Endodermal cell (in vitro differentiated cells): Measurements from ENCODE around the gene SCAF8. TPM values are rescaled to one million over a fixed set of nuclear protein-coding genes. Genes with fewer than 3 reads are reported as not detected.

ENCODE experiments used
- DNase-seq: peaks from one replicate; pipeline ENCODE4 v3.0.0-alpha.2; 2017
- H3K27ac ChIP-seq: 2 replicates; pipeline ENCODE4 v1.5.1; 2013; ENCODE audit warnings: mild to moderate bottlenecking, low read depth, low read length, moderate library complexity
- H3K27me3 ChIP-seq: 2 replicates; pipeline ENCODE4 v1.6.1; 2013; ENCODE audit warnings: mild to moderate bottlenecking, low read length, moderate library complexity; ENCODE audit not compliant: insufficient read depth, control insufficient read depth, poor library complexity, severe bottlenecking
- H3K36me3 ChIP-seq: 2 replicates; pipeline ENCODE4 v1.7.0; 2013; ENCODE audit warnings: mild to moderate bottlenecking, low read length, moderate library complexity; ENCODE audit not compliant: control insufficient read depth, insufficient read depth
- H3K4me1 ChIP-seq: one replicate; pipeline ENCODE4 v1.7.0; 2013; ENCODE audit warnings: low read length; ENCODE audit not compliant: control insufficient read depth, insufficient read depth
- H3K4me3 ChIP-seq: 2 replicates; pipeline ENCODE4 v1.5.1; 2013; ENCODE audit warnings: mild to moderate bottlenecking, low read length, moderate library complexity
- H3K9ac ChIP-seq: 2 replicates; pipeline ENCODE4 v1.6.1; 2013; ENCODE audit warnings: mild to moderate bottlenecking, low read length, moderate library complexity; ENCODE audit not compliant: poor library complexity, severe bottlenecking; ENCODE audit errors: extremely low read depth
- H3K9me3 ChIP-seq: 2 replicates; pipeline ENCODE4 v1.6.1; 2013; ENCODE audit warnings: mild to moderate bottlenecking, low read length, moderate library complexity; ENCODE audit not compliant: control insufficient read depth
- H3K27ac Mint-ChIP-seq: 2 replicates; pipeline ENCODE4 v1.8.0; 2020; ENCODE audit warnings: mixed read lengths
- H3K27me3 Mint-ChIP-seq: 2 replicates; pipeline ENCODE4 v1.8.0; 2021; ENCODE audit warnings: mild to moderate bottlenecking, mixed read lengths; ENCODE audit not compliant: insufficient read depth
- H3K36me3 Mint-ChIP-seq: 2 replicates; pipeline ENCODE4 v1.8.0; 2020; ENCODE audit warnings: low read depth, mixed read lengths
- H3K4me1 Mint-ChIP-seq: 2 replicates; pipeline ENCODE4 v1.8.0; 2020; ENCODE audit warnings: mixed read lengths
- H3K4me3 Mint-ChIP-seq: 2 replicates; pipeline ENCODE4 v1.8.0; 2020; ENCODE audit warnings: mild to moderate bottlenecking, moderate library complexity, mixed read lengths
- H3K9me3 Mint-ChIP-seq: 2 replicates; pipeline ENCODE4 v1.8.0; 2020; ENCODE audit warnings: mild to moderate bottlenecking, mixed read lengths
- WGBS, 2 experiments: methylation state at CpG; one replicate each; pipeline versions ENCODE4 v1.1.5 to v1.1.7; 2013; ENCODE audit warnings: missing lambda C conversion rate in 2 of 2, mixed read lengths in 1 of 2; ENCODE audit not compliant: insufficient coverage in 1 of 2, insufficient read length in 1 of 2; 5-methylcytosine and 5-hydroxymethylcytosine counted together
- total RNA-seq, 2 donors: library from RNA; stranded (reverse); fragmentation: NEBNext Ultra II Directional in 1 of 2; extraction: Animal tissue kit (Norgen Biotek cat#: 25700) in 1 of 2; gene quantifications; 2 replicates in 1 of 2; 3 replicates in 1 of 2; pipeline ENCODE4 v1.2.1, GENCODE V29; 2021
- TF ChIP-seq, protein P1 (sequence below): fragments of 200-600 bp; sonication (generic); conservative IDR thresholded peaks from 2 replicates; pipeline ENCODE4 v1.5.0; 2021; ENCODE audit warnings: antibody characterized with exemption, mild to moderate bottlenecking

SCAF8 gene
- total RNA-seq, 2 donors from 2014 or later = 49.7 to 56.2 TPM

- Histone ChIP-seq H3K4me3 (no peak overlapping the region), H3K36me3 (peaks cover 91% of the 10 kb centered on the region), H3K27me3 (no peaks in the 10 kb centered on the region), H3K4me1 (no peaks in the 10 kb centered on the region), H3K9me3 (no peaks in the 10 kb centered on the region), H3K27ac (no peak overlapping the region), H3K9ac (no peak overlapping the region)
- Mint-ChIP-seq H3K4me3 (no peak overlapping the region), H3K36me3 (peaks cover 68% of the 10 kb centered on the region), H3K27me3 (no peaks in the 10 kb centered on the region), H3K27ac (no peak overlapping the region), H3K9me3 (no peaks in the 10 kb centered on the region), H3K4me1 (no peaks in the 10 kb centered on the region)
- TF ChIP-seq, protein P1, sequence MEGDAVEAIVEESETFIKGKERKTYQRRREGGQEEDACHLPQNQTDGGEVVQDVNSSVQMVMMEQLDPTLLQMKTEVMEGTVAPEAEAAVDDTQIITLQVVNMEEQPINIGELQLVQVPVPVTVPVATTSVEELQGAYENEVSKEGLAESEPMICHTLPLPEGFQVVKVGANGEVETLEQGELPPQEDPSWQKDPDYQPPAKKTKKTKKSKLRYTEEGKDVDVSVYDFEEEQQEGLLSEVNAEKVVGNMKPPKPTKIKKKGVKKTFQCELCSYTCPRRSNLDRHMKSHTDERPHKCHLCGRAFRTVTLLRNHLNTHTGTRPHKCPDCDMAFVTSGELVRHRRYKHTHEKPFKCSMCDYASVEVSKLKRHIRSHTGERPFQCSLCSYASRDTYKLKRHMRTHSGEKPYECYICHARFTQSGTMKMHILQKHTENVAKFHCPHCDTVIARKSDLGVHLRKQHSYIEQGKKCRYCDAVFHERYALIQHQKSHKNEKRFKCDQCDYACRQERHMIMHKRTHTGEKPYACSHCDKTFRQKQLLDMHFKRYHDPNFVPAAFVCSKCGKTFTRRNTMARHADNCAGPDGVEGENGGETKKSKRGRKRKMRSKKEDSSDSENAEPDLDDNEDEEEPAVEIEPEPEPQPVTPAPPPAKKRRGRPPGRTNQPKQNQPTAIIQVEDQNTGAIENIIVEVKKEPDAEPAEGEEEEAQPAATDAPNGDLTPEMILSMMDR = no peak
- no peak for DNase-seq
- 93 to 100% methylated on average over 2 of the region's 2 CpGs for WGBS, 2 experiments
Measured at GRCh38 chr6:154822947-154823558, 89.8 kb downstream of the SCAF8 start.

DNA sequence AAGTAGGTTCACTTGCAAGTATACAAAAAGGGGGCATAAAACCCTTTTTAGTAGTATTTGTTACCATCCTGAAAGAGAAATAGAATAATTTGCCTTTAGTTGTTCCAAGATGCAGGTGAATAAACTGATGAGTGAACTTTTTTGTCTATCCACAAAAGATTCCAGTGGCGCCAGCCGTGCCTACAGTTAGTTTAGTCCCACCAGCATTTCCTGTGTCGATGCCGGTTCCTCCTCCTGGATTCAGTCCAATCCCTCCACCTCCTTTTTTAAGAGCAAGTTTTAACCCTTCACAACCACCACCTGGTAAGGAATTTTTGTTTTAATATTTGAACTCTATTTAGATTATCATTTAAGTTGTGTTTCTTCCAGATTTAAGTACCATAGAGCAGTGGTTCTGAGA is 90.9 kb downstream of the SCAF8 start:
- no peak overlapping the region for H3K27ac Mint-ChIP-seq
- no peak for DNase-seq
- no peak overlapping the region for H3K9ac ChIP-seq
- WGBS, 2 experiments = 92 to 96% methylated on average over 2 to 4 of the region's 4 CpGs
- H3K4me1 Mint-ChIP-seq = no peaks in the 10 kb centered on the region
- no peaks in the 10 kb centered on the region for H3K27me3 ChIP-seq
- no peak overlapping the region for H3K4me3 ChIP-seq
- H3K4me1 ChIP-seq = no peaks in the 10 kb centered on the region
- H3K36me3 ChIP-seq = peaks cover 91% of the 10 kb centered on the region
- peaks cover 68% of the 10 kb centered on the region for H3K36me3 Mint-ChIP-seq
- TF ChIP-seq, protein P1 = no peak
- no peak overlapping the region for H3K4me3 Mint-ChIP-seq
- no peak overlapping the region for H3K27ac ChIP-seq
- H3K9me3 Mint-ChIP-seq = no peaks in the 10 kb centered on the region
- no peaks in the 10 kb centered on the region for H3K27me3 Mint-ChIP-seq
- H3K9me3 ChIP-seq = no peaks in the 10 kb centered on the region

GRCh38 chr6:154829970-154830369 is 96.8 kb downstream of the SCAF8 start:
- H3K27me3 Mint-ChIP-seq = no peaks in the 10 kb centered on the region
- H3K9ac ChIP-seq = no peak overlapping the region
- H3K27ac Mint-ChIP-seq = no peak overlapping the region
- TF ChIP-seq, protein P1 = no peak
- no peak overlapping the region for H3K4me3 Mint-ChIP-seq
- peaks cover 87% of the 10 kb centered on the region for H3K36me3 ChIP-seq
- peaks cover 71% of the 10 kb centered on the region for H3K36me3 Mint-ChIP-seq
- H3K4me1 Mint-ChIP-seq = no peaks in the 10 kb centered on the region
- no peak overlapping the region for H3K4me3 ChIP-seq
- 100% methylated on average over 1 of the region's 1 CpG for WGBS, 2 experiments
- H3K9me3 Mint-ChIP-seq = no peaks in the 10 kb centered on the region
- H3K27ac ChIP-seq = no peak overlapping the region
- no peaks in the 10 kb centered on the region for H3K9me3 ChIP-seq
- H3K27me3 ChIP-seq = no peaks in the 10 kb centered on the region
- DNase-seq = no peak
- H3K4me1 ChIP-seq = no peaks in the 10 kb centered on the region
